ENCODE measurements around the gene KLK3. TPM values are rescaled to one million over a fixed set of nuclear protein-coding genes. Genes with fewer than 3 reads are reported as not detected.

KLK3 gene
- total RNA-seq, 2 donors from 2014 or later: not detected

GRCh38 chr19:50890422-50891252 is 35.9 kb downstream of the KLK3 start:
- peaks cover 32% of the 10 kb centered on the region for H3K9me3 Mint-ChIP-seq
- Histone ChIP-seq H3K9ac (ENCODE audit: extremely low read depth, low read length, poor library complexity, severe bottlenecking) (no peak overlapping the region), H3K4me1 (ENCODE audit: control insufficient read depth, insufficient read depth, low read length) (no peaks in the 10 kb centered on the region), H3K9me3 (ENCODE audit: control insufficient read depth, low read length) (peaks cover 7% of the 10 kb centered on the region), H3K4me3 (ENCODE audit: low read length) (no peak overlapping the region), H3K36me3 (ENCODE audit: control insufficient read depth, insufficient read depth, low read length) (no peaks in the 10 kb centered on the region), H3K27me3 (ENCODE audit: control insufficient read depth, insufficient read depth, low read length, poor library complexity, severe bottlenecking) (no peaks in the 10 kb centered on the region), H3K27ac (ENCODE audit: low read depth, low read length) (no peak overlapping the region)
- no peaks in the 10 kb centered on the region for H3K4me1 Mint-ChIP-seq
- WGBS, 2 experiments (ENCODE audit: insufficient coverage in 1 of 2, insufficient read length in 1 of 2): 60 to 65% methylated on average over 2 to 3 of the region's 5 CpGs
- H3K4me3 Mint-ChIP-seq: no peak overlapping the region
- H3K36me3 Mint-ChIP-seq (ENCODE audit: low read depth): peaks cover 2% of the 10 kb centered on the region
- TF ChIP-seq CTCF (conservative IDR thresholded peaks at IDR 0.05): no peak
- peaks cover 84% of the 10 kb centered on the region for H3K27me3 Mint-ChIP-seq (ENCODE audit: insufficient read depth)
- no peak overlapping the region for H3K27ac Mint-ChIP-seq
- DNase-seq: no peak

DNA sequence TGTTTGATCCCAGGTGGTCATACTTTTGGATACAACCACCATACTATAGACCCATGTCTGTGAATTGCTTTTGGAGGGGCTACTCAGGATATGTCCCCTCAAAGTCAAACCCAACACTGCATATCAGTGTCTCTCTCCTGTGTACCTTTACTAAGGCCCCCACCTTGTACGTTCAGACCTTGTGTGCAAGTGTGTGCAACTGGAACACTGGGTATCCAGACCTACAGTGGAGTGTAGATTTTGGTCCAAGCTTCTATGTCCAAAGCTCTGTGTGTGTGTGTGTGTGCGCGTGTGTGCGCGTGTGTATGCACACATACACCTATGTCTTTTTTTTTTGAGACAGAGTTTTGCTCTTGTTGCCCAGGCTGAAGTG is 36.5 kb downstream of the KLK3 start:
- Mint-ChIP-seq H3K27me3 (ENCODE audit: insufficient read depth) (peaks cover 84% of the 10 kb centered on the region), H3K9me3 (peaks cover 35% of the 10 kb centered on the region), H3K4me3 (no peak overlapping the region), H3K36me3 (ENCODE audit: low read depth) (peaks cover 2% of the 10 kb centered on the region), H3K4me1 (no peaks in the 10 kb centered on the region), H3K27ac (no peak overlapping the region)
- Histone ChIP-seq H3K4me1 (ENCODE audit: control insufficient read depth, insufficient read depth, low read length) (no peaks in the 10 kb centered on the region), H3K4me3 (ENCODE audit: low read length) (no peak overlapping the region), H3K9ac (ENCODE audit: extremely low read depth, low read length, poor library complexity, severe bottlenecking) (no peak overlapping the region), H3K36me3 (ENCODE audit: control insufficient read depth, insufficient read depth, low read length) (no peaks in the 10 kb centered on the region), H3K27me3 (ENCODE audit: control insufficient read depth, insufficient read depth, low read length, poor library complexity, severe bottlenecking) (no peaks in the 10 kb centered on the region), H3K9me3 (ENCODE audit: control insufficient read depth, low read length) (peaks cover 7% of the 10 kb centered on the region), H3K27ac (ENCODE audit: low read depth, low read length) (no peak overlapping the region)
- WGBS, 2 experiments (ENCODE audit: insufficient coverage in 1 of 2, insufficient read length in 1 of 2): 75% methylated on average over 5 of the region's 5 CpGs; no CpG with 5 or more reads in 1 of the 2 experiments
- DNase-seq: no peak
- TF ChIP-seq CTCF (conservative IDR thresholded peaks at IDR 0.05): no peak

GRCh38 chr19:50893047-50893736 is 38.5 kb downstream of the KLK3 start:
- Mint-ChIP-seq H3K27me3 (ENCODE audit: insufficient read depth) (peaks cover 82% of the 10 kb centered on the region), H3K27ac (no peak overlapping the region), H3K36me3 (ENCODE audit: low read depth) (peaks cover 2% of the 10 kb centered on the region), H3K4me1 (no peaks in the 10 kb centered on the region), H3K4me3 (no peak overlapping the region), H3K9me3 (peaks cover 35% of the 10 kb centered on the region)
- WGBS, 2 experiments (ENCODE audit: insufficient coverage in 1 of 2, insufficient read length in 1 of 2): 85% methylated on average over 11 to 18 of the region's 18 CpGs
- Histone ChIP-seq H3K36me3 (ENCODE audit: control insufficient read depth, insufficient read depth, low read length) (no peaks in the 10 kb centered on the region), H3K27ac (ENCODE audit: low read depth, low read length) (no peak overlapping the region), H3K4me1 (ENCODE audit: control insufficient read depth, insufficient read depth, low read length) (no peaks in the 10 kb centered on the region), H3K9ac (ENCODE audit: extremely low read depth, low read length, poor library complexity, severe bottlenecking) (no peak overlapping the region), H3K4me3 (ENCODE audit: low read length) (no peak overlapping the region), H3K27me3 (ENCODE audit: control insufficient read depth, insufficient read depth, low read length, poor library complexity, severe bottlenecking) (no peaks in the 10 kb centered on the region), H3K9me3 (ENCODE audit: control insufficient read depth, low read length) (peaks cover 7% of the 10 kb centered on the region)
- TF ChIP-seq CTCF (conservative IDR thresholded peaks at IDR 0.05): peak; percentile 42
- DNase-seq: peak; percentile 76

All from endodermal cell (in vitro differentiated cells).